ENCODE results near the gene APOL1. TPM values are rescaled to one million over a fixed set of nuclear protein-coding genes. Genes with fewer than 3 reads are reported as not detected.

Gene APOL1
- total and polyA plus RNA-seq, 2 of the 4 experiments (the other 2 are of a cell fraction), result 0.36 to 0.77 TPM

- Histone ChIP-seq H4K91ac (ENCODE audit: insufficient read depth, low read depth, low read length) (no peak overlapping the region), H4K5ac (ENCODE audit: low read depth, low read length) (no peak overlapping the region), H2BK5ac (ENCODE audit: low read depth, low read length, poor library complexity, severe bottlenecking) (no peak overlapping the region), H3K27ac (ENCODE audit: insufficient read depth, low read length) (no peak overlapping the region), H3K4me1 (ENCODE audit: control insufficient read depth, insufficient read depth, low read length) (no peaks in the 10 kb centered on the region), H3K18ac (ENCODE audit: low read depth, low read length) (no peak overlapping the region), H3K56ac (ENCODE audit: extremely low read depth, insufficient read depth, low read length) (no peak overlapping the region), H4K8ac (ENCODE audit: low read depth in 2 of 2, low read length in 2 of 2) (no peak overlapping the region), H3K4me3 (ENCODE audit: insufficient read depth, low read depth, low read length) (no peak overlapping the region), H2AK5ac (ENCODE audit: low read depth, low read length) (no peak overlapping the region), H4K20me1 (ENCODE audit: insufficient read depth, low read length) (peaks cover 84% of the 10 kb centered on the region), H3K27me3 (ENCODE audit: control insufficient read depth, insufficient read depth, low read length) (no peaks in the 10 kb centered on the region), H3K4ac (ENCODE audit: low read depth, low read length) (no peak overlapping the region), H3K36me3 (ENCODE audit: control insufficient read depth, insufficient read depth, low read length) (peaks cover 86% of the 10 kb centered on the region), H2BK15ac (ENCODE audit: low read depth, low read length) (no peak overlapping the region), H2AFZ (replicated peaks; ENCODE audit: low read length, poor library complexity) (no peak overlapping the region), H2BK20ac (ENCODE audit: low read depth, low read length) (no peak overlapping the region), H3K9ac (ENCODE audit: low read depth, low read length) (no peak overlapping the region), H3K79me1 (ENCODE audit: low read depth in 1 of 2, low read length in 2 of 2) (peaks cover 65 to 82% of the 10 kb centered on the region in 2 experiments; a peak in 3 of 4 replicates), H2AK9ac (replicated peaks; ENCODE audit: low read depth, low read length, poor library complexity) (no peak overlapping the region), H3K14ac (replicated peaks; ENCODE audit: low read depth, low read length) (no peak overlapping the region), H3K23ac (ENCODE audit: low read depth, low read length) (no peak overlapping the region), H3K4me2 (ENCODE audit: low read depth, low read length) (no peak overlapping the region), H2BK120ac (ENCODE audit: low read depth, low read length) (no peak overlapping the region), H3K9me3 (ENCODE audit: control insufficient read depth, insufficient read depth, low read length) (no peaks in the 10 kb centered on the region), H3K9me1 (ENCODE audit: insufficient read depth, low read length) (no peaks in the 10 kb centered on the region)
- POLR2A ChIA-PET (ENCODE audit: unreplicated experiment), result no interaction called here
- intact Hi-C loops (cut with micrococcal nuclease) (no loop called here), in situ Hi-C loops (cut with MboI; ENCODE audit: low sequenced_read_pairs) (no loop called here), dilution Hi-C loops (cut with HindIII; ENCODE audit: low sequenced_read_pairs, unreplicated experiment) (no loop called here)
- no peak for DNase-seq
- CTCF ChIA-PET, result interaction anchor here (0.7 kb wide), 1 partner anchor 944 kb away, joined by 3 read pairs; no protein-coding TSS in a partner anchor
- no TSS peak for BruUV-seq (replicated peaks)
- TF ChIP-seq USF2 (IDR thresholded peaks at IDR 0.05; ENCODE audit: low read depth, low read length), result no peak
- TF ChIP-seq RCOR1 (IDR thresholded peaks at IDR 0.05; ENCODE audit: insufficient replicate concordance, low read length), result no peak
- no peak for TF ChIP-seq FOS (IDR thresholded peaks at IDR 0.05; ENCODE audit: low read depth, low read length)
- no peak for TF ChIP-seq CTCF (conservative IDR thresholded peaks at IDR 0.05; ENCODE audit: low read depth, low read length)
- ATAC-seq (ENCODE audit: low read depth), result no peak
- WGBS, 2 experiments (ENCODE audit: extremely low coverage in 2 of 2, insufficient read length in 1 of 2), result 90% methylated on average over 4 of the region's 7 CpGs; no CpG with 5 or more reads in 1 of the 2 experiments
Observed at GRCh38 chr22:36295247-36295646, 42.3 kb downstream of the APOL1 start.

All from IMR-90 (cell line).